Naive thymus-derived CD8-positive, alpha-beta T cell (primary cell): ENCODE measurements around the gene TAS2R46. TPM values are rescaled to one million over a fixed set of nuclear protein-coding genes. Genes with fewer than 3 reads are reported as not detected.
A peak's percentile ranks its signal among the peaks of the same experiment; 100 is the strongest.
"Not testable (repeated sequence)": the region's sequence is repeated elsewhere in the genome, so short reads cannot be mapped to it uniquely, and the experiment has no call there.

ENCODE experiments used
- ATAC-seq, 2 donors: fragments of 150-1000 bp; cut with Tn5 transposase in 1 of 2; sonication (Bioruptor Pico), chemical (Tn5 transposase) in 1 of 2; 1 replicate in 1 of 2; 2 replicates in 1 of 2; pipeline ENCODE4 v1.10.0; 2021; ENCODE audit warnings: mild to moderate bottlenecking in 2 of 2, moderate library complexity in 2 of 2
- POLR2A ChIA-PET: fragments of 350-600 bp; sonication (Branson Sonifier 250); formaldehyde crosslinking; loops from one replicate; lab custom pipeline; 2021; ENCODE audit warnings: antibody characterized with exemption; lab: Charles Lee
- DNase-seq, 10 donors: peaks; one replicate each; pipeline versions ENCODE4 v3.0.0 to v3.0.0-alpha.2; 2020 to 2022
- H3K27ac Mint-ChIP-seq, 10 donors: one replicate each; pipeline ENCODE4 v1.8.0; 2020 to 2022; ENCODE audit warnings: mild to moderate bottlenecking in 10 of 10, mixed read lengths in 10 of 10, moderate library complexity in 4 of 10, inconsistent platforms in 1 of 10
- H3K27me3 Mint-ChIP-seq, 5 donors: one replicate each; pipeline ENCODE4 v1.8.0; 2021 to 2022; ENCODE audit warnings: mixed read lengths in 5 of 5
- H3K36me3 Mint-ChIP-seq, 3 donors: one replicate each; pipeline ENCODE4 v1.8.0; 2020 to 2022; ENCODE audit warnings: mixed read lengths in 3 of 3, mild to moderate bottlenecking in 2 of 3, inconsistent platforms in 1 of 3
- H3K4me1 Mint-ChIP-seq, 4 donors: one replicate each; pipeline ENCODE4 v1.8.0; 2021 to 2022; ENCODE audit warnings: mixed read lengths in 4 of 4
- H3K4me3 Mint-ChIP-seq, 10 donors: one replicate each; pipeline ENCODE4 v1.8.0; 2020 to 2022; ENCODE audit warnings: mild to moderate bottlenecking in 10 of 10, mixed read lengths in 10 of 10, moderate library complexity in 6 of 10, inconsistent platforms in 1 of 10
- H3K9me3 Mint-ChIP-seq, 9 donors: one replicate each; pipeline ENCODE4 v1.8.0; 2020 to 2022; ENCODE audit warnings: mixed read lengths in 9 of 9, mild to moderate bottlenecking in 3 of 9, inconsistent platforms in 1 of 9, moderate library complexity in 1 of 9
- polyA plus RNA-seq, 3 donors: library from polyadenylated mRNA; unstranded; fragments of 300-500 nt; fragmentation: Illumina TruSeq; gene quantifications; one replicate each; pipeline ENCODE4 v1.2.3, GENCODE V29; 2021
- total RNA-seq, 8 experiments: library from RNA in 2 of 8; stranded (reverse) in 2 of 8; gene quantifications; one replicate each; pipeline ENCODE4 v1.2.3 and lab custom pipeline; 2021 to 2026

Gene TAS2R46
- total RNA-seq (1 to 10 TPM in 1 of 2 experiments, under 1 TPM in 1; 0.71 to 1.9 TPM), polyA plus RNA-seq (under 1 TPM in 1 of 3 donors, not detected in 2; 0.66 TPM), total RNA-seq (lab: John Stamatoyannopoulos, UW) (0 to 1.4 (median 0.75) reads per million in 6 experiments)

- Mint-ChIP-seq H3K27ac (peak within 1 kb of the TSS in 3 of 10 donors; percentile 0 to 24 (median 5)), H3K36me3 (peaks cover 0 to 20% (median 11%) of the 10 kb centered on the region in 3 donors), H3K9me3 (peaks cover 0 to 13% (median 0%) of the 10 kb centered on the region in 9 donors), H3K4me1 (peaks cover 12 to 36% (median 25%) of the 10 kb centered on the region in 4 donors)
- DNase-seq, ATAC-seq, H3K27me3 Mint-ChIP-seq, POLR2A ChIA-PET, H3K4me3 Mint-ChIP-seq: not testable (repeated sequence)
Measured at GRCh38 chr12:11062194-11062593, at the start of gene TAS2R46. TAS2R46 (minus strand) TSS chr12:11062294; CDS start chr12:11062294, 0 bp downstream.

- DNase-seq, H3K27me3 Mint-ChIP-seq, H3K27ac Mint-ChIP-seq, ATAC-seq: not testable (repeated sequence)
- peaks cover 43 to 75% (median 67%) of the 10 kb centered on the region in 4 donors for H3K4me1 Mint-ChIP-seq
- peaks cover 60 to 93% (median 80%) of the 10 kb centered on the region in 3 donors for H3K36me3 Mint-ChIP-seq
- peaks cover 18 to 77% (median 46%) of the 10 kb centered on the region in 9 donors for H3K9me3 Mint-ChIP-seq
- POLR2A ChIA-PET = interaction anchor here (0.6 kb wide), 1 partner anchor 698 kb away, joined by 4 read pairs; no protein-coding TSS in a partner anchor
- peak overlapping the region in 4 of 10 donors; percentile 3 to 33 (median 11) for H3K4me3 Mint-ChIP-seq
Measured at GRCh38 chr12:11111213-11111612, 49.1 kb upstream of the TAS2R46 start.

- peak overlapping the region in 4 of 10 donors; percentile 9 to 58 (median 36) for H3K4me3 Mint-ChIP-seq
- DNase-seq = no peak
- peaks cover 35 to 59% (median 53%) of the 10 kb centered on the region in 4 donors for H3K4me1 Mint-ChIP-seq
Measured at GRCh38 chr12:11108862-11109261, 46.8 kb upstream of the TAS2R46 start.

GRCh38 chr12:11107719-11108118, 45.6 kb upstream of the TAS2R46 start:
- H3K36me3 Mint-ChIP-seq = peaks cover 50 to 83% (median 71%) of the 10 kb centered on the region in 3 donors
- H3K4me1 Mint-ChIP-seq = peaks cover 33 to 50% (median 46%) of the 10 kb centered on the region in 4 donors
- no peaks in the 10 kb centered on the region for H3K27me3 Mint-ChIP-seq
- H3K27ac Mint-ChIP-seq = peak overlapping the region in 6 of 10 donors; percentile 0 to 57 (median 24)
- ATAC-seq (no peak), DNase-seq (no peak)
- POLR2A ChIA-PET = interaction anchor here (1.3 kb wide), 1 partner anchor 63 kb away, joined by 3 read pairs; the partner anchor contains the start of gene SMIM10L1
- peaks cover 10 to 53% (median 33%) of the 10 kb centered on the region in 9 donors for H3K9me3 Mint-ChIP-seq
- no peak overlapping the region for H3K4me3 Mint-ChIP-seq

More at GRCh38 chr12:11108862-11109261, 46.8 kb upstream of the TAS2R46 start:
- peaks cover 10 to 61% (median 36%) of the 10 kb centered on the region in 9 donors for H3K9me3 Mint-ChIP-seq
- POLR2A ChIA-PET = interaction anchor here (1.3 kb wide), 1 partner anchor 62 kb away, joined by 3 read pairs; the partner anchor contains the start of gene SMIM10L1
- H3K36me3 Mint-ChIP-seq = peaks cover 51 to 83% (median 78%) of the 10 kb centered on the region in 3 donors
- peak overlapping the region in 8 of 10 donors; percentile 12 to 86 (median 68) for H3K27ac Mint-ChIP-seq
- ATAC-seq = no peak
- no peaks in the 10 kb centered on the region for H3K27me3 Mint-ChIP-seq

GRCh38 chr12:11106288-11106687, 44.2 kb upstream of the TAS2R46 start:
- H3K4me1 Mint-ChIP-seq = peaks cover 30 to 42% (median 38%) of the 10 kb centered on the region in 4 donors
- no peak overlapping the region for H3K4me3 Mint-ChIP-seq
- POLR2A ChIA-PET = no interaction called here
- H3K36me3 Mint-ChIP-seq = peaks cover 36 to 78% (median 70%) of the 10 kb centered on the region in 3 donors
- no peaks in the 10 kb centered on the region for H3K27me3 Mint-ChIP-seq
- no peak for ATAC-seq
- no peak for DNase-seq
- H3K27ac Mint-ChIP-seq = no peak overlapping the region
- H3K9me3 Mint-ChIP-seq = peaks cover 2 to 39% (median 24%) of the 10 kb centered on the region in 9 donors

- H3K4me1 Mint-ChIP-seq = peaks cover 23 to 34% (median 31%) of the 10 kb centered on the region in 4 donors
- no peak overlapping the region for H3K27ac Mint-ChIP-seq
- ATAC-seq = no peak
- H3K27me3 Mint-ChIP-seq = no peaks in the 10 kb centered on the region
- no peak for DNase-seq
- peaks cover 0 to 31% (median 19%) of the 10 kb centered on the region in 9 donors for H3K9me3 Mint-ChIP-seq
- POLR2A ChIA-PET = no interaction called here
- H3K4me3 Mint-ChIP-seq = no peak overlapping the region
- H3K36me3 Mint-ChIP-seq = peaks cover 29 to 73% (median 66%) of the 10 kb centered on the region in 3 donors
Measured at GRCh38 chr12:11105546-11105945, 43.5 kb upstream of the TAS2R46 start.

GRCh38 chr12:11094910-11095309, 32.8 kb upstream of the TAS2R46 start:
- H3K27me3 Mint-ChIP-seq, DNase-seq, H3K27ac Mint-ChIP-seq, ATAC-seq, H3K4me1 Mint-ChIP-seq, H3K9me3 Mint-ChIP-seq, H3K4me3 Mint-ChIP-seq, POLR2A ChIA-PET: not testable (repeated sequence)
- peaks cover 12 to 33% (median 19%) of the 10 kb centered on the region in 3 donors for H3K36me3 Mint-ChIP-seq

GRCh38 chr12:11092128-11092527, 30.0 kb upstream of the TAS2R46 start, which contains the start of gene TAS2R43:
TAS2R43 (minus strand) TSS chr12:11092313; CDS start chr12:11092229, 84 bp downstream.
- no peak for ATAC-seq
- Mint-ChIP-seq H3K4me1 (peaks cover 0 to 3% (median 1%) of the 10 kb centered on the region in 4 donors), H3K36me3 (peaks cover 0 to 21% (median 10%) of the 10 kb centered on the region in 3 donors), H3K27ac (no peak within 1 kb of the TSS), H3K27me3 (no peaks in the 10 kb centered on the region), H3K4me3 (no peak within 1 kb of the TSS), H3K9me3 (peaks cover 0 to 10% (median 0%) of the 10 kb centered on the region in 9 donors)
- POLR2A ChIA-PET = no interaction called here
- DNase-seq = no peak

- ATAC-seq = no peak
- H3K4me1 Mint-ChIP-seq = peaks cover 0 to 5% (median 1%) of the 10 kb centered on the region in 4 donors
- POLR2A ChIA-PET = no interaction called here
- H3K27me3 Mint-ChIP-seq = no peaks in the 10 kb centered on the region
- H3K4me3 Mint-ChIP-seq = no peak overlapping the region
- H3K36me3 Mint-ChIP-seq = peaks cover under 1 to 30% (median 15%) of the 10 kb centered on the region in 3 donors
- DNase-seq = no peak
- H3K9me3 Mint-ChIP-seq = peaks cover 0 to 12% (median 0%) of the 10 kb centered on the region in 9 donors
- no peak overlapping the region for H3K27ac Mint-ChIP-seq
Measured at GRCh38 chr12:11089246-11089645, 27.2 kb upstream of the TAS2R46 start.

GRCh38 chr12:11085419-11085818, 23.3 kb upstream of the TAS2R46 start:
- Mint-ChIP-seq H3K4me1 (peaks cover 0 to 5% (median 0%) of the 10 kb centered on the region in 4 donors), H3K27me3 (no peaks in the 10 kb centered on the region), H3K4me3 (no peak overlapping the region), H3K9me3 (peaks cover 2 to 26% (median 10%) of the 10 kb centered on the region in 9 donors), H3K36me3 (peaks cover 16 to 20% (median 18%) of the 10 kb centered on the region in 3 donors), H3K27ac (no peak overlapping the region)
- POLR2A ChIA-PET = no interaction called here
- DNase-seq (no peak), ATAC-seq (no peak)

GRCh38 chr12:11081987-11082386, 19.9 kb upstream of the TAS2R46 start:
- H3K27me3 Mint-ChIP-seq = no peaks in the 10 kb centered on the region
- ATAC-seq (no peak), DNase-seq (no peak)
- peaks cover 2 to 22% (median 12%) of the 10 kb centered on the region in 9 donors for H3K9me3 Mint-ChIP-seq
- H3K4me3 Mint-ChIP-seq = no peak overlapping the region
- no peak overlapping the region for H3K27ac Mint-ChIP-seq
- POLR2A ChIA-PET = no interaction called here
- H3K36me3 Mint-ChIP-seq = peaks cover 16 to 20% (median 17%) of the 10 kb centered on the region in 3 donors
- peaks cover 4 to 16% (median 8%) of the 10 kb centered on the region in 4 donors for H3K4me1 Mint-ChIP-seq

GRCh38 chr12:11078246-11078645, 16.2 kb upstream of the TAS2R46 start:
- Mint-ChIP-seq H3K27ac (no peak overlapping the region), H3K4me1 (peaks cover 10 to 20% (median 15%) of the 10 kb centered on the region in 4 donors), H3K27me3 (no peaks in the 10 kb centered on the region), H3K36me3 (peaks cover 4 to 14% (median 6%) of the 10 kb centered on the region in 3 donors), H3K9me3 (peaks cover 0 to 12% (median 10%) of the 10 kb centered on the region in 9 donors), H3K4me3 (no peak overlapping the region)
- ATAC-seq (no peak), DNase-seq (no peak)
- POLR2A ChIA-PET = no interaction called here

- Mint-ChIP-seq H3K27ac (no peak overlapping the region), H3K27me3 (no peaks in the 10 kb centered on the region), H3K4me3 (no peak overlapping the region), H3K9me3 (peaks cover 0 to 7% (median 1%) of the 10 kb centered on the region in 9 donors), H3K4me1 (peaks cover 10 to 20% (median 16%) of the 10 kb centered on the region in 4 donors), H3K36me3 (peaks cover 0 to 18% (median 14%) of the 10 kb centered on the region in 3 donors)
- no peak for ATAC-seq
- POLR2A ChIA-PET = no interaction called here
- DNase-seq = no peak
Measured at GRCh38 chr12:11075642-11076041, 13.5 kb upstream of the TAS2R46 start.
